Small intestine (tissue), 7 donors: Measurements from ENCODE around the gene PCYT2. TPM values are rescaled to one million over a fixed set of nuclear protein-coding genes. Genes with fewer than 3 reads are reported as not detected.

Source experiments
- DNase-seq, 2 donors: peaks; one replicate each; pipeline versions ENCODE4 v3.0.0 to v3.0.0-alpha.2; 2013
- FAIRE-seq: peaks from 2 replicates; lab custom pipeline; 2012; peaks lifted over from hg19 to GRCh38; lab: Jason Lieb, UNC
- H3K27ac ChIP-seq, 3 donors: one replicate each; pipeline ENCODE4 v1.5.1; 2013; ENCODE audit warnings: low read length in 2 of 3, mild to moderate bottlenecking in 2 of 3, control low read depth in 1 of 3, inconsistent platforms in 1 of 3, low read depth in 1 of 3, moderate library complexity in 1 of 3
- H3K27me3 ChIP-seq, 3 donors: one replicate each; pipeline ENCODE4 v1.6.1; 2013; ENCODE audit warnings: low read length in 3 of 3, inconsistent platforms in 1 of 3; ENCODE audit not compliant: control insufficient read depth in 3 of 3, insufficient read depth in 3 of 3
- H3K36me3 ChIP-seq, 3 donors: one replicate each; pipeline ENCODE4 v1.6.1; 2013; ENCODE audit warnings: low read length in 3 of 3, inconsistent platforms in 1 of 3, low read depth in 1 of 3, mild to moderate bottlenecking in 1 of 3, moderate library complexity in 1 of 3; ENCODE audit not compliant: control insufficient read depth in 3 of 3, insufficient read depth in 2 of 3
- H3K4me1 ChIP-seq, 3 donors: one replicate each; pipeline ENCODE4 v1.6.1; 2013; ENCODE audit warnings: low read length in 2 of 3, inconsistent platforms in 1 of 3, low read depth in 1 of 3, mild to moderate bottlenecking in 1 of 3, moderate library complexity in 1 of 3; ENCODE audit not compliant: control insufficient read depth in 3 of 3, insufficient read depth in 2 of 3
- H3K4me3 ChIP-seq, 3 donors: one replicate each; pipeline ENCODE4 v1.5.1; 2013; ENCODE audit warnings: low read length in 3 of 3, control low read depth in 1 of 3, inconsistent platforms in 1 of 3, low read depth in 1 of 3, mild to moderate bottlenecking in 1 of 3, moderate library complexity in 1 of 3
- H3K9me3 ChIP-seq, 2 donors: one replicate each; pipeline ENCODE4 v1.6.1; 2013; ENCODE audit warnings: low read depth in 1 of 2, low read length in 1 of 2; ENCODE audit not compliant: control insufficient read depth in 2 of 2, insufficient read depth in 1 of 2
- WGBS, 3 donors: extraction: QIAGEN DNeasy Blood & Tissue Kit; methylation state at CpG; one replicate each; pipeline ENCODE4 v1.1.7; 2013; 5-methylcytosine and 5-hydroxymethylcytosine counted together
- polyA plus RNA-seq, 4 donors: library from polyadenylated mRNA; stranded (reverse) in 3 of 4; unstranded in 1 of 4; fragments of 200-250 nt in 3 of 4; fragments of 120-200 nt in 1 of 4; gene quantifications; one replicate each; pipeline versions ENCODE4 v1.2.1 to v1.2.3, GENCODE V29; 2013
- donor health status: healthy with polysubstance abuse.
- donor health status: control.
- donor health status: control.
- donor health status: Bipolar disorder and iron deficiency.
- donor health status: healthy.

Gene PCYT2
- polyA plus RNA-seq, 4 donors: 32.6 to 303 (median 174) TPM

- 90 to 94% (median 93%) methylated on average over 9 of the region's 9 CpGs for WGBS, 3 donors
- H3K27me3 ChIP-seq: peaks cover 0 to 11% (median 0%) of the 10 kb centered on the region in 3 donors
- H3K36me3 ChIP-seq: peaks cover 0 to 82% (median 8%) of the 10 kb centered on the region in 3 donors
- no peak overlapping the region for H3K27ac ChIP-seq
- H3K4me3 ChIP-seq: no peak overlapping the region
- H3K9me3 ChIP-seq: no peaks in the 10 kb centered on the region
- no peak for DNase-seq
- FAIRE-seq: no peak
- peaks cover 0 to 9% (median 0%) of the 10 kb centered on the region in 3 donors for H3K4me1 ChIP-seq
Measured at GRCh38 chr17:81898885-81899284, 12.3 kb downstream of the PCYT2 start.

GRCh38 chr17:81898029-81898866, 13.0 kb downstream of the PCYT2 start:
- FAIRE-seq (no peak), DNase-seq (no peak)
- no peak overlapping the region for H3K27ac ChIP-seq
- 92 to 93% (median 93%) methylated on average over 19 of the region's 19 CpGs for WGBS, 3 donors
- no peaks in the 10 kb centered on the region for H3K9me3 ChIP-seq
- peaks cover 0 to 79% (median 8%) of the 10 kb centered on the region in 3 donors for H3K36me3 ChIP-seq
- peaks cover 0 to 9% (median 0%) of the 10 kb centered on the region in 3 donors for H3K4me1 ChIP-seq
- no peak overlapping the region for H3K4me3 ChIP-seq
- H3K27me3 ChIP-seq: peaks cover 0 to 11% (median 0%) of the 10 kb centered on the region in 3 donors

DNA sequence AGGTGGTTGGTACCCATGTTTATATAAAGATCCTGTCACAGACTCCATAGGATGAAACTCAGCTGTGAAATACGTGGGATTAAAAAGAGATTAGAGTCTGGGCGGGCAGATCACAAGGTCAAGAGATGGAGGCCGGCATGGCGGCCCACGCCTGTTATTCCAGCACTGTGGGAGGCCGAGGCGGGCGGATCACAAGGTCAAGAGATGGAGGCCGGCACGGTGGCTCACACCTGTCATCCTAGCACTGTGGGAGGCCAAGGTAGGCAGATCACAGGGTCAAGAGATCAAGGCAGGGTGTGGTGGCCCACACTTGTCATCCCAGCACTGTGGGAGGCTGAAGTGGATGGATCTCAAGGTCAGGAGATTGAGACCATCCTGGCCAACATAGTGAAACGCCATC, 15.8 kb downstream of the PCYT2 start:
- WGBS, 3 donors: 92 to 95% (median 94%) methylated on average over 10 to 11 of the region's 11 CpGs
- H3K36me3 ChIP-seq: peaks cover 0 to 69% (median 8%) of the 10 kb centered on the region in 3 donors
- peaks cover under 1 to 2% (median 1%) of the 10 kb centered on the region in 3 donors for H3K4me1 ChIP-seq
- H3K27ac ChIP-seq: no peak overlapping the region
- H3K27me3 ChIP-seq: no peaks in the 10 kb centered on the region
- no peak for DNase-seq
- H3K4me3 ChIP-seq: no peak overlapping the region
- H3K9me3 ChIP-seq: no peaks in the 10 kb centered on the region
- no peak for FAIRE-seq

DNA sequence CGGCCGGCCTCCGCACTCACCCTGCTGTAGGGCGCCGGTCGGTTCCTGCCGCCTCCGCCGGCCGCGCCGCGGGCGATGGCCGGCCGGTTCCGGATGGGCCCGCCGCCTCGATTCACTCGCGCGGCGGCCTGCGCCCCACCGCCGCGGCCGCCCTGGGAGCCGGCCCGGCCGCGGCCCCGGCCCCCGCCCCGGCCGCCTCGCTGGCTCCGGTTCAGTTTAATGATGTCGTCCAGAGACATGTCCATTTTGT, 20.0 kb downstream of the PCYT2 start:
- no peaks in the 10 kb centered on the region for H3K9me3 ChIP-seq
- peaks cover 12 to 69% (median 20%) of the 10 kb centered on the region in 3 donors for H3K36me3 ChIP-seq
- H3K27me3 ChIP-seq: no peaks in the 10 kb centered on the region
- peaks cover 3 to 12% (median 4%) of the 10 kb centered on the region in 3 donors for H3K4me1 ChIP-seq
- FAIRE-seq: no peak
- H3K4me3 ChIP-seq: peak overlapping the region; percentile 66 to 98 (median 97)
- no peak for DNase-seq
- peak overlapping the region in 2 of 3 donors; percentile 61 to 99 for H3K27ac ChIP-seq
- 1% methylated on average over 21 to 40 of the region's 40 CpGs for WGBS, 3 donors

DNA sequence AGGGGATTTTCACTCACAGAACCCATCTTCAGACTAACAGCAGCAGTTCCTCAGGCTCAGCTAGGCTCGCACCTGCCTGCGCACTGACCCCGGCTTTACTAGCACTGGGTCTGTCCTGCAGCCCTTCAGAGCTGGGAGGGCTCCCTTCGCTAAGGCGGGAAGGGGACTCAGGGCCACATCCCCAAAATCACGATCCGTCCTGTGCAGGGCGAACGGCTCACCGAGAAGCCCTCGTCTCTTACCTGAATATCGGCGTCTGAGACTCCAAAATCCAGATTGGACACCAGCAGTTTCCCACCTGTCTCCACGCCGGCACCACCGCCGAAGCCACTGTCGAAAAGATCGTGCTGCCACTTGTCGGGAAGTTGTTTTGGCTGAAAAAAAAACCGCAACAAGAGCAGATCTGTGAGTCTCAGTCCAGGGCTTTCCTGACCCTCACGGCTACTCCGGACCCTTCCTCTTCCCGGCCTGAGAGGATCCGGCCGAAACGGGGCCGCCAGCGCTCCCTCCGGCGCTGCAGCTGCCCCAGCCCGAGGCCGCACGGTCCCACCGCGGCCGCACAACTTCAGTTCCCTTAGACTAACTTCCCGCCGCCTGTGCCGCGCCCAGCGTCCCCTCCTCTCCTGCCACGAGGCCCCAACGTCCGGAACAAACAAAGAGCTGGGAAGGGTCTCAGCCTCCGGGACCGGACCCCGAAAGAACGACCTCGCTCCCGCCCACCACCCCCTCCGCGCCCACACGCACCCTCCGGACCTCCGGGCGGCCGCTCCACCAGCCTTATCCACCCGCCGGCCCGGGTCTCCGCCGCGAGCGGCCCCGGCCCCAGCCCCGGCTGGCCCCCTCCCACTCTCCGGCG, 20.5 kb downstream of the PCYT2 start:
- FAIRE-seq: no peak
- peak overlapping the region; percentile 61 to 99 (median 62) for H3K27ac ChIP-seq
- peak in 1 of 2 donors; percentile 54 for DNase-seq

DNA sequence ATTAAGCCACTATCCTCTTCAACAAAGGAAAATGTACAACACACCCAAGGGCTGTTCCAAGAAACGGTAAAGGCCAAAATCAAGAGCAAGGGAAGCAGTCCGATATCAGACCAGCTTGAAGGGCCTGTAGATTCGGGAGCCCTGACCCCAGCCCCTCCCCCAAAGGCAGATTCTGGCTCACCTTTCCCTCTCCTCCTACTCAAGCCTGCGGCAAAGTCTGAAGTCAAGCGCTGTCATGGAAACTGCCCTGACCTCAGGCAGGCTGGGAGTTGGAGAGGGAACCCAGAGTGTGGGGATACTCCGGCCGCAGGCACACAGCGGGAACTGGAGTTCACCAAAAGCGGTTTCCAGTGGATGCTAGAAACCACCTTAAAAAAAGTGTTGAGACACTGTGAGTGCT, 21.6 kb downstream of the PCYT2 start:
- no peak for FAIRE-seq
- Histone ChIP-seq H3K27ac (no peak overlapping the region), H3K36me3 (peaks cover 15 to 71% (median 18%) of the 10 kb centered on the region in 3 donors), H3K27me3 (no peaks in the 10 kb centered on the region), H3K9me3 (no peaks in the 10 kb centered on the region), H3K4me1 (peaks cover 3 to 12% (median 4%) of the 10 kb centered on the region in 3 donors), H3K4me3 (no peak overlapping the region)
- 89 to 96% (median 93%) methylated on average over 9 of the region's 9 CpGs for WGBS, 3 donors
- DNase-seq: no peak

More for the DNA sequence above, 20.5 kb downstream of the PCYT2 start:
- H3K36me3 ChIP-seq: peaks cover 12 to 71% (median 20%) of the 10 kb centered on the region in 3 donors
- peak overlapping the region; percentile 66 to 98 (median 97) for H3K4me3 ChIP-seq
- H3K27me3 ChIP-seq: no peaks in the 10 kb centered on the region
- H3K4me1 ChIP-seq: peaks cover 3 to 12% (median 4%) of the 10 kb centered on the region in 3 donors
- no peaks in the 10 kb centered on the region for H3K9me3 ChIP-seq
- WGBS, 3 donors: 4 to 7% (median 5%) methylated on average over 54 to 69 of the region's 69 CpGs

DNA sequence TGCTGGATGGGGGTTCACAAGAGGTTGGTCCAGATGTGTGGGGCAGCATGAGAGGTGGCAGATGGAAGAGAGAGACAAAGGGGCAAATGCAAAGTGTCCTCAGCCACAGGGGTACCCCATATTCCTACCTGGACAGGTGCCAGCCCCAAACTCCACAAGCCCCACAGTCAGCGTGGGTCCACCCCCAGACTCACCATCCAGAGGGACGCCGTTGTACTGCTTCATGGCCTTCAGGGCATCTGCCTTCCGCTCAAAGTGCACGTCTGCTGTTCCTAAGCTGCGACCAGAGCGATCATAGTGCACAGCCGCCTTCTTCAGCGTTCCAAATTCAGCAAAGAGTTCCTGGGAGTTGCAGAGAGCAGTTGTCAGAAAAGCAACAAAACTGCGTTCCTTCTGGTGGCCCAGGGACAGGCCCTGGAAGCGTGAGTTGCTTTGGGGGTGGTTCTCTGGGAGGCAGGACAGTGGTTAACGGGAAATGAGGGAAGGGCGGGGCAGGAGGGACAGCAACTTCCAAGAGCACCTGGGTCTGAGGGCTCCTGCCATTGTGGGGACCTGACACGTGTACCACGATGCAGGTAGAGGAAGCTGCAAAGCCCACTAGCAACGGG, 22.1 kb downstream of the PCYT2 start:
- Histone ChIP-seq H3K27me3 (no peaks in the 10 kb centered on the region), H3K4me3 (no peak overlapping the region), H3K4me1 (peaks cover 3 to 12% (median 4%) of the 10 kb centered on the region in 3 donors), H3K9me3 (no peaks in the 10 kb centered on the region), H3K36me3 (peaks cover 15 to 71% (median 18%) of the 10 kb centered on the region in 3 donors), H3K27ac (no peak overlapping the region)
- DNase-seq (no peak), FAIRE-seq (no peak)
- WGBS, 3 donors: 90 to 92% (median 92%) methylated on average over 16 of the region's 16 CpGs
